Mucosa of stomach (tissue), 1 donor: ENCODE measurements around the gene PHF20.
"Not testable (repeated sequence)": the region's sequence is repeated elsewhere in the genome, so short reads cannot be mapped to it uniquely, and the experiment has no call there.

Experiments used
- H3K27me3 ChIP-seq: one replicate; pipeline ENCODE4 v1.7.0; 2013; ENCODE audit warnings: mild to moderate bottlenecking, low read length; ENCODE audit not compliant: control insufficient read depth, insufficient read depth
- H3K36me3 ChIP-seq: one replicate; pipeline ENCODE4 v1.7.0; 2013; ENCODE audit warnings: low read length; ENCODE audit not compliant: control insufficient read depth, insufficient read depth
- H3K4me1 ChIP-seq: one replicate; pipeline ENCODE4 v1.7.0; 2013; ENCODE audit warnings: mild to moderate bottlenecking, low read length; ENCODE audit not compliant: control insufficient read depth, insufficient read depth
- H3K4me3 ChIP-seq: one replicate; pipeline ENCODE4 v1.7.0; 2013; ENCODE audit warnings: low read length
- H3K9ac ChIP-seq: one replicate; pipeline ENCODE4 v1.7.0; 2013; ENCODE audit warnings: mild to moderate bottlenecking, low read length, moderate library complexity
- H3K9me3 ChIP-seq: one replicate; pipeline ENCODE4 v1.7.0; 2013; ENCODE audit warnings: mild to moderate bottlenecking, low read length, moderate library complexity; ENCODE audit not compliant: control insufficient read depth
- donor health status: Pancreatic carcinoma.

Gene PHF20

DNA sequence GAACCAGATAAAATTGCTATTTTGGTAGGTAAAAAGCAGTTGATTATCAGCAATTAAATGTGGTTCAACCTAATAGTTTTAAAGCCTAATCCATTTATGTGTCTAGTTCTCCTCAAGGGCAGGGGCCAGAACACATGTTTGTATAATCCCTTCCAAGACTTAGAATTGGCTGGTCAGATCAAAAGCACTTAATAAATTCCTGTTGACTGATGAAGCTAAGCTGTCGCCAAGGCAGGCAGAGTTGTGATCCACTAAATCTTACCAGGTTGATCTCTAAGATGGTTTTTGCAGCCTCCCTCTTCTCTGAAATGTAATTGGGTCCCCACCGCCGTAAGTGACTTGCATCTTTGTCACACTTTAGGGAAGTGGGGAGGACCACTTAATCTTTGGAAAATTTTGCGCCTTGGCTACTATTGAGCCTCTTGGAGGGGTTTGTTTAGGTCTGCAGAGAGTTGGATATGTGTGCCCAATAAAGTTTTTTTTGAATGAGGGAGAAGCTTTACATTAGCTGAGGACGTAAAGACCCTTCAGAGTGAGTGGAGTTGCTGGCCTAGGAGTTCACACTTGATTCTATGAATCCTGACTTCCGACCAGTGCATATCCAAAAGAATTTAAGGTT is 65.9 kb downstream of the PHF20 start:
- peaks cover 5% of the 10 kb centered on the region for H3K4me1 ChIP-seq

DNA sequence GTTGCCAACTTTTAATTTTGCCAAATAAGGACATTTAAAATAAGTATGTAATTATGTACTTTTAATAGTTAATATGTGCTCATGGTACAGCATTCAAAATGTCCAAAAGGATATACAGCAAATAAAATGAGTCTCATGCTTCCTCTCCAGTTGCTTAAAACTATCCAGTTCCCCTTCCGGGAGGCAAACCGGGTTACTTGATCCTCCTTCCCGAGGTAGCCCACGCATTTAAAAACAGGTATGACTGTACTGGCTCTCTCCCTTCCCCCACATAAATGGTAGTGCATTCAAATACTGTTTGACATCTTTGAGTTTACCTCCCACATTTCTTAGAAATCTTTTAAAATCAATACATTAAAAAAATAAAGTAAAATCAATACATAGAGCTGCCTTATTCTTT is 66.4 kb downstream of the PHF20 start:
- Histone ChIP-seq H3K9ac (no peak overlapping the region), H3K36me3 (no peaks in the 10 kb centered on the region), H3K4me3 (no peak overlapping the region), H3K4me1 (peaks cover 5% of the 10 kb centered on the region), H3K9me3 (no peaks in the 10 kb centered on the region), H3K27me3 (no peaks in the 10 kb centered on the region)

More for the DNA sequence above, 65.9 kb downstream of the PHF20 start:
- H3K9ac ChIP-seq, result no peak overlapping the region
- H3K27me3 ChIP-seq, result no peaks in the 10 kb centered on the region
- no peaks in the 10 kb centered on the region for H3K9me3 ChIP-seq
- H3K36me3 ChIP-seq, result no peaks in the 10 kb centered on the region
- no peak overlapping the region for H3K4me3 ChIP-seq

DNA sequence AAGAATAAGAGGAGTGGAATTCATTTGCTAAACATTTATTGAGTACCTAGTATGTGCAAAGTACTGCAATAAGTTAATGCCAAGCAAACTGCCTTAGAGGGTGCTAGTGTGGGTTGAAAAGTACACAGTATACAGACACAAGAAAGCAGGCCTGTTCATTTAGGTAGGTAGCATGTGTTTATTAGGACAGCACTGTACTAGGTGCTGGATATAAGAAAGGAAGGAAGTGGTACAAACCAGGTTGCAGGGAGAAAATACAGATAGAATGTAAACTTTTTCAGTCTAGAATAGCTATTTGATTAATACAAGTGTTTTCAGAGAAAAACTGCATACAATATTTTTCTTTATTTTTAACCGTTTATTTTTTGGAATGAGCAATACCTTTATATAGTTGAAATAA is 68.1 kb downstream of the PHF20 start:
- Histone ChIP-seq H3K4me1 (no peaks in the 10 kb centered on the region), H3K27me3 (no peaks in the 10 kb centered on the region), H3K9ac (no peak overlapping the region), H3K36me3 (no peaks in the 10 kb centered on the region), H3K9me3 (no peaks in the 10 kb centered on the region), H3K4me3 (no peak overlapping the region)

DNA sequence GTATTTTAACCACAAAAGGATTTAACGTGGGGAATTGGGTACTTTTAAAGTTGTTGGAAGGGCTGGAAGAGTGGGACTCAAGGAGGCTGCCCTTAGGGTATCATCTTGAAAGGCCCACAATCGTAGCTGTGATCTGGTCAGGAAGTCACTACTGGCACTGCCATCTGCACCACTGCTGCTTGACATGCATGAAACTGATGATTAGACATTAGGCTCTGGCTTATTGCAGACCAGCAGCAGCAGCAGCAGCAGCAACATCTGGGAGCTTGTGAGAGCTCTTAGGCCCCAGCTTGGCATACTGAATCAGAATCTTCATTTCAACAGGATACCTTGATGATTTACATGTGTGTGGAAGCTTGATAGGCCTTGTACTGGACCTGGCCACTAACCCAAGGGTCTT is 68.6 kb downstream of the PHF20 start:
- no peaks in the 10 kb centered on the region for H3K27me3 ChIP-seq
- no peaks in the 10 kb centered on the region for H3K36me3 ChIP-seq
- no peaks in the 10 kb centered on the region for H3K9me3 ChIP-seq
- no peak overlapping the region for H3K9ac ChIP-seq
- no peaks in the 10 kb centered on the region for H3K4me1 ChIP-seq
- H3K4me3 ChIP-seq, result no peak overlapping the region

DNA sequence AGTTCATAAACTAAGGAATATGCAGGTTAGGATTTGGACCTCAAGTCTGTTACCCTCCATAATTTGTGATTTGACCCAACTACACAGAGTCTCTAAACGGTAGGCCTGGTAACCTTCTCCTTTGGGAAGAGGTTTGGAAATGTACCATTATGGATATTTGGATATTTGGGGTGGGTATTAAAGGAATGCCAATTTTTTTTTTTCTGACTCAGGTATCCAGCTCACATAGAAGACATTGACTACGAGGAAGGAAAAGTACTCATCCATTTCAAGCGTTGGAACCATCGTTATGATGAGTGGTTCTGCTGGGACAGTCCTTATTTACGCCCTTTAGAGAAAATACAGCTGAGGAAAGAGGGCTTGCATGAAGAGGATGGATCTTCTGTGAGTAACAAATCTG is 70.5 kb downstream of the PHF20 start:
- Histone ChIP-seq H3K36me3 (no peaks in the 10 kb centered on the region), H3K9me3 (no peaks in the 10 kb centered on the region), H3K27me3 (no peaks in the 10 kb centered on the region), H3K4me1 (no peaks in the 10 kb centered on the region), H3K4me3 (no peak overlapping the region), H3K9ac (no peak overlapping the region)

DNA sequence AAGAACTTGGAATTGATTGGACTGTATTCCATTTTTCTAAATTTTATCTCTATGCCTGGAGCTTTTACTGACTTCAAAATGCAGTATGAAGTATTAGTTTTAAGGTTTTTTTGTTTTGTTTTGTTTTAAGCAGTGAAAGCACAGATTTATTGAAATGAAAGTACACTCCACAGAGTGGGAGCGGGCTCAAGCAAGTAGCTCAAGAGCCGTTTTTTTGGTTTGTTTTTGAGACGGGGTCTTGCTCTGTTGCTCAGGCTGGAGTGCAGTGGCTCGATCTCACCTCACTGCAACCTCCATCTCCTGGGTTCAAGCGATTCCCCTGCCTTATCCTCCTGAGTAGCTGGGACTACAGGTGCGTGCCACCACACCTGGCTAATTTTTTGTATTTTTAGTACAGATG is 72.1 kb downstream of the PHF20 start:
- H3K36me3 ChIP-seq, H3K9ac ChIP-seq: not testable (repeated sequence)

DNA sequence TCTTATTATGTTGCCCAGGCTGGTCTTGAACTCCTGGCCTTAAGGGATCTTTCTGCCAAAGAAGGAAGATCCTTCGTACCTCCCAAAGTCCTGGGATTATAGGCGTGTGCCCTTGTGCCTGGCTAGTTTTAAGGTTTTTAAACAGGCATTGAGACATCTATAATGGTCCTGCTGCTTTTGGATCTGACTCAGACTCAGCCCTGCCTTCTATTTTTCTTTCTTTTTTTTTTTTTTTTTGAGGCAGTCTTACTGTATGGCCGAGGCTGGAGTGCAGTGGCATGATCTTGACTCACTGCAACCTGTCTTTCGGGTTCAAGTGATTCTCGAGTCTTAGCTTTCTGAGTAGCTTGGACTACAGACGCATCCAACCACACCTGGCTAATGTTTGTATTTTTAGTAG is 73.7 kb downstream of the PHF20 start:
- Histone ChIP-seq H3K36me3 (no peaks in the 10 kb centered on the region), H3K27me3 (no peaks in the 10 kb centered on the region), H3K4me3 (no peak overlapping the region), H3K9ac (no peak overlapping the region), H3K9me3 (no peaks in the 10 kb centered on the region), H3K4me1 (peaks cover 9% of the 10 kb centered on the region)

More for the DNA sequence above, 72.1 kb downstream of the PHF20 start:
- not testable (repeated sequence) for H3K4me1 ChIP-seq, H3K27me3 ChIP-seq, H3K4me3 ChIP-seq, H3K9me3 ChIP-seq

DNA sequence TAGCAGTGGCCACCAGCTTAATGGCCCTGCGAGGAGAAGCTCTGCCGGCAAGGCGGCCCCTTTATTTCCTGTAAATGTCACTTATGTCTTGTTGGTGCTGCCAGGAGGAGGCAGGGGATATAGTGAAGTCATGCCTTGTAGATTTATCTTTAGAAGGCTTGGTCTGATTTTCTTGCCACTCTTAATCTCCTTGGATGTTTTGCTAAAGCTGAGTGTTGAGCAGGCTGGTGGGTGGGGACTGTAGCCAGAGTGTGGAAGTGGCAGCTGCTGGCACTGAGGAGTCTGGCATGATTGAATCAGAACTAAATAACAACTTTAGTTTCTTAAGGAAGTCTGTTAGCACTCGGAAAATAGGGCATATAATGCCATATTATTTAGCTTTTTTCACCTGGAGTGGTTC is 77.9 kb downstream of the PHF20 start:
- Histone ChIP-seq H3K4me3 (no peak overlapping the region), H3K9me3 (no peaks in the 10 kb centered on the region), H3K27me3 (no peaks in the 10 kb centered on the region), H3K4me1 (peaks cover 9% of the 10 kb centered on the region), H3K9ac (no peak overlapping the region), H3K36me3 (no peaks in the 10 kb centered on the region)

DNA sequence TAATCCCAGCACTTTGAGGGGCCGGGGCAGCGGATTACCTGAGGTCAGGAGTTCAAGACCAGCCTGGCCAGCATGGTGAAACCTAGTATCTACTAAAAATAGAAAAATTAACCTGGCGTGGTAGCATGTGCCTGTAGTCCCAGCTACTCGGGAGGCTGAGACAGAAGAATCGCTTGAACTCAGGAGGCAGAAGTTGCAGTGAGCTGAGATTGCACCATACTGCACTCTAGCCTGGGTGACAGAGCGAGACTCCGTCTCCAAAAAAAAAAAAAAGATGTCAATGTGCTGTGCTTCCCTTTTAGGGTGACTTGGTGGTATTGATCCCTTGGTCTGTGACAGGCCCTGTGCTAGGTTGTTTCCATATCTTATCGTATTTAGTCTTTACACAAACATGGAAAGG is 79.8 kb downstream of the PHF20 start:
- H3K4me3 ChIP-seq, H3K36me3 ChIP-seq, H3K4me1 ChIP-seq, H3K9me3 ChIP-seq, H3K27me3 ChIP-seq, H3K9ac ChIP-seq: not testable (repeated sequence)

DNA sequence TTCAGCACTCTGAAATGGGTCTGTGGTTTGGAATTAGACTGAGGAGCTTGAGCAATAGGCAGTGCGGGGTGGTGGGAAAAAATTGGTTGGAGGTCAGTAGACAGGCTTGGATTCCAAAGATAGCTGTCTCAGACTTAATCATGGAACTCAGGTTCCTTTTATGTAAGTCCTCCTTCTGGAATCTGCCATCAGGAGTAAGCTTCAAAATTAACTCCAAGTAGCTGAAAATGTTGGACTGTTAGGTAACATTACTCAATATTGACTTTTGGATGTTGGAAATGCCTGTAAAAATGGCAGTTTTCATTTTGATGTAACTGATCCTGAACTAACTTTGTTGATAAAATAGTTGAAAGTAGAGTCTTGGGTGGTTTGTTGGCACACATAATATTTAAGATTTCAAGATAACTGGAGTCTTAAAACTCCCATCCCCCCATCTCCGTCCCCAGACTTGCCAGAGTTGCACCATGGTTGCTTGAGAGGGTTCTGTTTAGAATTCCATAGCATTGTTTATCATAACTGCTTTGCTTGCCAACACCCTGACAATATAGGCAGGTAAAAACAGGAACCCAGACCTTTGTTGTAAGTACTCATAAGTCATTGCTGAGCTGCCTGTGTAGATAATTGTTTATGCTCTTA is 83.0 kb downstream of the PHF20 start:
- Histone ChIP-seq H3K27me3 (no peaks in the 10 kb centered on the region), H3K9me3 (no peaks in the 10 kb centered on the region), H3K9ac (no peak overlapping the region), H3K4me1 (peaks cover 1% of the 10 kb centered on the region), H3K4me3 (no peak overlapping the region), H3K36me3 (no peaks in the 10 kb centered on the region)

DNA sequence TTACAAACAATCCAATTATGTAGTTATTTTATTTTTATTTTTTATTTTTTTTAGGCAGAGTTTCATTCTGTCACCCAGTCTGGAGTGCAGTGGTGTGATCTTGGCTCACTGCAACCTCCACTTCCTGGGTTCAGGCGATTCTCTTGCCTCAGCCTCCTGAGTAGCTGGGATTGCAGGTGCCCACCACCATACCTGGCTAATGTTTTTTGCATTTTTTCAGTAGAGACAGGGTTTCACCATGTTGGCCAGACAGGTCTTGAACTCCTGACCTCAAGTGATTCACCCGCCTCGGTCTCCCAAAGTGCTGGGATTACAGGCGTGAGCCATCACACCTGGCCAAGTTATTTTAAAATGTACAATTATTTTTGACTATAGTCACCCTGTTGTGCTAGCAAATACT is 83.8 kb downstream of the PHF20 start:
- not testable (repeated sequence) for H3K9me3 ChIP-seq, H3K36me3 ChIP-seq, H3K4me3 ChIP-seq, H3K27me3 ChIP-seq, H3K9ac ChIP-seq, H3K4me1 ChIP-seq

DNA sequence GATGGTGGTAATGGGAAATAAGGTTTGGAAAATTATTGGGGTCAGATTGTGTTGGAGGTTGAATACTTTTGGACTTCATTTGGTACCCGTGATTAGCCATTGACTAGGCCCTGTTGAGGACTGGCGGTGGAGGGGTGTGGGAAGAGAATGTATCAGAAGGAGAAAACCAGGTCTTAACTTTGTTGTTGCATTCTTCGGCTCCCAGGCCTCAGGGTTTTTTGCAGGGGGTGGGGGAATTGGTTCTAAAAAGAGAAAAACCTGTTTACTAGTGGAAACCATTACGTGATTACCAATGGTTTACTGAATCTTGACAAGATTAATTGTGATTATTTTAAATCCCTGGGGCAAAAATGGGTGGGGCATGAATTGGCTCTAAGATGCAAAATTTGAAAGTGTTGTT is 85.1 kb downstream of the PHF20 start:
- Histone ChIP-seq H3K4me3 (no peak overlapping the region), H3K36me3 (no peaks in the 10 kb centered on the region), H3K9me3 (no peaks in the 10 kb centered on the region), H3K4me1 (no peaks in the 10 kb centered on the region), H3K27me3 (no peaks in the 10 kb centered on the region), H3K9ac (no peak overlapping the region)
